Fibroblast of skin of left quadriceps (primary cell): ENCODE results near the gene CELF4.

ENCODE experiments used
- DNase-seq, 2 experiments: peaks; one replicate each; pipeline ENCODE4 v3.0.0-alpha.2; 2013; ENCODE audit warnings: low read depth in 2 of 2

CELF4 gene

GRCh38 chr18:37442477-37442876 is 123.1 kb downstream of the CELF4 start:
- no peak for DNase-seq

- DNase-seq = no peak
Measured at GRCh38 chr18:37441821-37442220, 123.8 kb downstream of the CELF4 start.

- DNase-seq = no peak
Measured at GRCh38 chr18:37440206-37440605, 125.4 kb downstream of the CELF4 start.

GRCh38 chr18:37438417-37439180 is 127.0 kb downstream of the CELF4 start:
- DNase-seq = no peak

GRCh38 chr18:37435996-37436395 is 129.6 kb downstream of the CELF4 start:
- DNase-seq = no peak

GRCh38 chr18:37435150-37435867 is 130.3 kb downstream of the CELF4 start:
- no peak for DNase-seq

- no peak for DNase-seq
Measured at GRCh38 chr18:37434161-37434860, 131.3 kb downstream of the CELF4 start.

- no peak for DNase-seq
Measured at GRCh38 chr18:37432436-37433195, 133.0 kb downstream of the CELF4 start.

- no peak for DNase-seq
Measured at GRCh38 chr18:37430357-37431076, 135.1 kb downstream of the CELF4 start.

- no peak for DNase-seq
Measured at GRCh38 chr18:37429791-37430190, 135.8 kb downstream of the CELF4 start.

GRCh38 chr18:37428288-37428974 is 137.2 kb downstream of the CELF4 start:
- DNase-seq = no peak

GRCh38 chr18:37426586-37426985 is 139.0 kb downstream of the CELF4 start:
- no peak for DNase-seq

GRCh38 chr18:37425222-37425621 is 140.4 kb downstream of the CELF4 start:
- DNase-seq = no peak

- no peak for DNase-seq
Measured at GRCh38 chr18:37424507-37424906, 141.1 kb downstream of the CELF4 start.

- no peak for DNase-seq
Measured at GRCh38 chr18:37422596-37422995, 143.0 kb downstream of the CELF4 start.

GRCh38 chr18:37422116-37422515 is 143.5 kb downstream of the CELF4 start:
- no peak for DNase-seq

- no peak for DNase-seq
Measured at GRCh38 chr18:37421341-37422077, 144.1 kb downstream of the CELF4 start.

- DNase-seq = no peak
Measured at GRCh38 chr18:37420315-37420880, 145.2 kb downstream of the CELF4 start.

GRCh38 chr18:37419866-37420265 is 145.7 kb downstream of the CELF4 start:
- DNase-seq = no peak

GRCh38 chr18:37419315-37419714 is 146.3 kb downstream of the CELF4 start:
- no peak for DNase-seq
